Stimulated activated CD4-positive, alpha-beta T cell treated with anti-CD3 and anti-CD28 coated beads, Interleukin-1b, Interleukin-23, amount 100 ng/mL, for 48 hours (primary cell): ENCODE data around the gene MST1R.
"Not testable (repeated sequence)": the region's sequence is repeated elsewhere in the genome, so short reads cannot be mapped to it uniquely, and the experiment has no call there.

Experiments
- DNase-seq: peaks from one replicate; pipeline ENCODE4 v3.0.0-alpha.2; 2020

MST1R gene

DNA sequence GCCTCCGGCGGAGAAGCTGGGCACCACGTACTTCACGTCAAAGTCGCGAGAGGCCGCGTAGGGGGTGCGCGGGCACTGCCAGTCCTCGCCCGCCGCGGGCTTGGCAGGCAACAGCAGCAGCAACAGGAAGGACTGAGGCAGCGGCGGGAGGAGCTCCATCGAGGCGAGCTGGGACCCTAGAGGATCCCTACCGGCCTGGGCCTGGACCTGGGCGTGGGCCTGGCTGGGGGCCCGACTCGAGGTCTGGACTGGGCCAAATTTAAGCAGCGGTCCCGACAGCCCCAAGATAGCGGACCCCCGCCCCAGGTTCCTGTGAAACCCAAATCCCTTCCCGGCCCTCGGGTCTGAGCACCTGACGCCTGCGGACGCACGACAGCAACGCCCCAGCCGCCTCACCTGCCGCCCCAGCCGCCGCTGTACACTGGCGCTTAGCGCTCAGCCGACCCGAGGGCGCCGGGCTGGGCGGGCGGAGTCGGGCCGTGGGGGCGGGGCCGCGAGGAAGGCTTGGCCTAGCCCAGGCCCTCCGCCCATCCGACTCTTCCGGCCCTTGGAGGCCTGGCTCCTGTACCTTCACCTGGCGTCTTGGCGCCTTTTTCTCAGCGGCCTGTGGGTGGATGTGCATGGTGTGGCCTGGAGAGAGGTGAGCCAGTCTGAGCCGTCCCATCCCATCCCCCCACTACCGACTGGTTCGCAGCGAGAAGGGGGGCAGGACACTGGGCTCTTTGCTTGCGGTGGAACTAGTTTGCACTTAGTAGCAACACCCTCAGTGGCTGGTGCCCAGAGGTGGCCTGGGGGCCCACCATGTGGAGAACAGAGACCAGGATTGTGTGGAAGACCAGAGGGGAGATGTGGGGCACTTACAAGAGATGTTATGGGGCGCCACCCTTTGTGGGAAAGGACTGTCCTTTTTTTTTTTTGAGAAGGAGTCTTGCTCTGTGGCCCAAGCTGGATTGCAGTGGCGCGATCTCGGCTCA lies at the start of gene MST1R:
MST1R (minus strand) TSS at position 423 of the 974 bp plus-strand sequence; CDS start at position 159, 264 bp downstream.
- peak; percentile 87 for DNase-seq

DNA sequence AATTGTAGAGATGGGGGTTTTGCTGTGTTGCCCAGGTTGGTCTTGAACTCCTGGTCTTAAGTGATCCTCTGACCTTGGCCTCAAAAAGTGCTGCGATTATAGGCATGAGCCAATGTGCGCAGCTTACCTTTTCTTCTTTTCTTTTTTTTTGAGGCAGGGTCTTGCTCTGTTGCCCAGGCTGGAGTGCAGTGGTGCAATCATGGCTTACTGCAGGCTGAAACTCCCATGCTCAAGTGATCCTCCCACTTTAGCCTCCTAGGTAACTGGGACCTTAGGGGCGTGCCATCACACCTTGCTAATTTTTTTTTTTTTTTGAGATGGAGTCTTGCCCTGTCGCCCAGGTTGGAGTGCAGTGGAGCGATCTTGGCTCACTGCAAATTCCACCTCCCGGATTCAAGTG lies 49.3 kb upstream of the MST1R start:
- no peak for DNase-seq

DNA sequence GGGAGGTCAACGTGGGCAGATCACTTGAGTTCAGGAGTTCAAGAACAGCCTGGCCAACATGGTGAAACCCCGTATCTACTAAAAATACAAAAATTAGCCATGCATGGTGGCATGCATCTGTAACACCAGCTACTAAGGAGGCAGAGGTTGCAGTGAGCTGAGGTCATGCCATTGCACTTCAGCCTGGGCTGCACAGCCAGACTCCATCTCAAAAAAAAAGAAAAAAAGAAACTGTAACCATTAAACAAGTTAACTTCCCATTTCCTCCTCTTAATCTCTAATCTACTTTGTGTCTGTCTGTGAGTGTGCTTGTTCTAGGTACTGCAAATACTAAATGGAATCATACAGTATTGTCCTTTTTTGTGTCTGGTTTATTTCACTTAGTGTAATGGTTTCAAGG lies 39.0 kb upstream of the MST1R start:
- no peak for DNase-seq

DNA sequence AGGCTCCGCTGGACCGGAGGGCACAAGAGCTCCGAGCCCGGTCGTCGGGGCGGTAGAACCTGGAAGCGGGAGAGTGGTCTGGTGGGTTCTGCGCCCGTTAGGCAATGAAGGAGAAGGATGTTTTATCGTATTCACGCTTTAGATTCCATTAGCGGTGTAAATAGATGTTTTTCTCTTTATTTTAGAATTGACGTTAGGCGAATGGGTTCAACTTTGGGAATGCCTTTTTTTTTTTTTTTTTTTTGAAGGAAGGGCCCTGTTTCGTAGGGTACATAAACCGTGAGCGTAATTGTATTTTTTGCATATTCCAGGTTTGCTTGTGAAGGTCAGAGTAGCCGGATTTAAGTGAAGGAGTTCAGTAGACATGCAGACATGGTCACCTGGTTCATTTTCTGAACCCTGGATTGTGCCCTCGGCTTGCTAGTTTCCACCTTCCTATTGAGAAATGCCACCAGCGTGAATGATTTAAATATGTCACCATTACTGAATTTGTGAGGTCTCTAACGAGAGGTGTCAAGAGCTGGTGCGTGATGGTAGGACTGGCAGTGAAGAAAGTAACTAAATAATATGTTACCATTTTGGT lies 37.1 kb upstream of the MST1R start:
- no peak for DNase-seq

DNA sequence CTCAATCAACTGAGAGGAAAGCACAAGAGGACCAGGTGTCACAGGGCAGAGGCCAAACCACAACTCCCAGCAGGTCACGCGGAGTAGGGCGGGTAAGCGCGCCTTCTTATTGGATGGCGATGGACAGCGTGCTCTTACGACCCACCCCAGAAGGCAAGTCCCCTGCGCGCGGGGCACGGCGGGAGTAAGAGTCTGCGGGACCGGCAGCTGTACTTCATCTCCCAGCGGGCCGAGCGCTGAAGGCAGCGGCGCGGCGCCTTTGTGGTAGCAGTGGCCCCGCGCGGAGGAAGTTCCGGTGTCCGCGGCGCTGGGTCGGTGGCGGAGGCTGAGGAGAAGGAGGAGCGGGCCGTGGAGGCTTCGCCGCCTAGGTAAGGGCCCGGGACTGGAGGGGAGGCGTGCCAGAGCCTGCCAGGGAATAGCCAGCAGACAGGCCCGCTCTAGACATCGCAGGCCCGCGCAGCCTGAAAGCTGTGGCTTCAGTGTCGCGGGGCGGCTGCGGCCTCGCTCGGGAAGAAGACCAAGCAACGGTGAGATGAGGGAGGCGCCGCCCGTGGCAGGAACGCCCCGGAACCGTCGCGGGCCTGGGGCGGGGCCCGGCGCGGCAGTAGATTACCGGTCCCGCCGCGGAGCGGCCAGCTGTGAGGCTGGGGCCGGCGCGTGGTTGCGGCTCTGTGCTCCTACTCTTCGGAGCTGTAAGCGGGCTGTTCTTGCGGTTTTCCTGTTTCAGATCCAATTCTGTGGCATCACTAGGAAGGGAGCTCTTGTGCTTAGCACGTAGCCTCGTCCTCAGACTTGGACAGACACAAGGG lies 36.4 kb upstream of the MST1R start, which contains the start of gene RBM6:
RBM6 (plus strand) TSS at position 293 of the 809 bp plus-strand sequence. CDS start 22,492 bp downstream, outside the sequence.
- DNase-seq: peak; percentile 97

- DNase-seq: no peak
Measured at GRCh38 chr3:49937090-49937489, 33.4 kb upstream of the MST1R start.

- DNase-seq: not testable (repeated sequence)
Measured at GRCh38 chr3:49932281-49932680, 28.6 kb upstream of the MST1R start.

- no peak for DNase-seq
Measured at GRCh38 chr3:49930922-49931321, 27.2 kb upstream of the MST1R start.

- DNase-seq: no peak
Measured at GRCh38 chr3:49930168-49930690, 26.6 kb upstream of the MST1R start.

DNA sequence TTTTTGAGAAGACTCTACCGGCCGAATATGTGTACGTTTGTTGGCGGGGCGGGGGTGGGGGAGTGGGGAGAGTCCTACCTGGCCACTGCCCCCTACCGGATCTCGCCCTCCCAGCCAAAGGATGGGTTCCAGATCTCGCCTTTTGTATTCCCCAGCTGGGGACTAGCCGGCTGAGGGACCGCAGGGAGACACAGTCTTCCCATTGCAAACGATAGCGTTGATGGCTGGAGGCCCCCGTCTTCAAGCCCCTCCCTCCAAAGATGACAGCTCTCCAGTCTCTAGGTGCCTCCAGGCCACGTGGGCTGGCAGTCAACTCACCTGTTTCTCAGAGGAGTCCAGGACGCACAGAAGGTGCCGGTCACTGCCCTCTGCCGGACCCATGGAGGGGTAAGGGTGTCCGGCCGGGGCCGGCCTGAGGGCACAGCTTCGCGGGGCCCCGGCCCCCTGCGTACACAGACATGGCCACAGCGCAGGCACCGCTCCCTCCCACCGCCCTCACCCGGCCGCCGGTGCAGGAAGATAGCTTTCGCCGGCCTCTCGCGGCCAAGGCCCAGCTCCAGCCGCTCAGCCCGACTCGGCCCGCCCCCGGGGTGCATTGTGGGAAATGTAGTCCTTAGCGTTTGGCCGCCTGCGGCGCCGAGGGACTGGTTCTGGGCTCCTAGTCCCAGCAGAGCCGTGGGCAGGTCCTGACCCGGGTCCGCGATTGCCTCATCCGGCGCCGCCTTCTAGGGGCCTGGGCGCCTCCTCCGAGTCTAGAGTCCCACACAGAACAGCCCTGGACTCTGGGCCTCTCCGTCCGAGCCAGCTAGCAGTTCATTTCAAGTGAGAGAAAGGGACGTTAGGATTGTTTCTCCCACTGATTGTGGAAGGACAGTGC lies 25.9 kb upstream of the MST1R start, which contains the start of gene MON1A:
MON1A (minus strand) TSS at position 521 of the 877 bp plus-strand sequence. CDS start 16,465 bp downstream, outside the sequence.
- DNase-seq: peak; percentile 86

GRCh38 chr3:49928481-49929017 lies 24.9 kb upstream of the MST1R start:
- DNase-seq: no peak

GRCh38 chr3:49927798-49928197 lies 24.1 kb upstream of the MST1R start:
- DNase-seq: no peak

GRCh38 chr3:49926117-49926728 lies 22.6 kb upstream of the MST1R start:
- DNase-seq: no peak

- DNase-seq: no peak
Measured at GRCh38 chr3:49925485-49925884, 21.8 kb upstream of the MST1R start.

DNA sequence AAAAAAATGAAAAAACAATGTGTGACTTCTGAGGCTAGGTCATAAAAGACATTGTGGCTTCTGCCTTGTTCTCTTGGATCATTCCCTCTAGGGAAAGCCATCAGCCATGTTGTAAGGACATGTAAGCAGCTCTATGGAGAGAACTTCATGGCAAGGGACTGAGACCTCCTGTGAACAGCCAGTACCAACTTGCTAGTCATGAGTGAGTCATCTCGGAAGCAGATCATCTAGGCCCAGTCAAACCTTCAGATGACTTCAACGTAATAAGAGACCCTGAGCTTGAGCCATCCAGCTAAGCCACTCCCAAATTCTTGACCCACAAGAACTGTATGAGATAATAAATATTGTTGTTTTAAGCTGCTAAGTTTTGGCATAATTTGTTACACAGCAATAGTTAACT lies 21.0 kb upstream of the MST1R start:
- DNase-seq: no peak

- not testable (repeated sequence) for DNase-seq
Measured at GRCh38 chr3:49917806-49918590, 14.3 kb upstream of the MST1R start.

DNA sequence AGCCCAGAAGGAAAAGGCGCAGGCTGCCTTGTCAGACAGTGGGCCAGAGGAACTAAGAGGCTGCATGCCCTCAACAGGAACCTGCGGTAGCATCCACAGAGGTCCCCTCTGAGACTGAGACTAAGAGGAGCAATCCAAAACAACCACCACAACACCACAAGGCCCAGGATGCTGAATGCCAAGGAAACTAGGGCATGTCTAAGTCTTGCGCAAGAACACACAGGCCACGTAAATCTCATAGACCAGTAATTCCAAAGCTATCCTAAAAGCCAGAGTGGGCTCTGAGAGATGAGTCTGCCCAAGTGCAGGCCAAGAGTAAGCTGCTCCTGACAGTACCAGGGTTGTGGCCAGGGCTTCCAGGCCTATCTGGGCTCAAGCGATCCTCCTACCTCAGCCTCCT lies 13.0 kb upstream of the MST1R start:
- no peak for DNase-seq

- no peak for DNase-seq
Measured at GRCh38 chr3:49914906-49915305, 11.2 kb upstream of the MST1R start.

DNA sequence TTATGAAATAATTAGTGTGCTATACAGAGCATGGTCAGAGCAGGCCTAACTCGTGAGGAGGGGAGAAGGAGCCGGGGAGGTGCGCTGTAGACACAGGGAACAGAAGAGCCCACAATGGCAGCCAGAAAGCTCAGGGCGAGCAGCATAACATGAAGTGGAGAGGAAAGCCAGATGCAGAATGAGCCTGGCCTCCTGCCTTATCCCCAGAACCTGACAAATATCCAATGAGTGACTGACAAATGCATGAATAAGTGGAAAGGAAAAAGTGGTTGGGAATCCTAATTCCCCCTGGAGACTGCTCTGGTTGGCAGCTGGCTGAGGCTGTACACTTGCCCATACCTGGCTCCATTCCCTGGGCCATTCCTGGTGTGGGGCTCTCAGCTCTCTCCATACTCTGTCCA lies 9.2 kb upstream of the MST1R start:
- no peak for DNase-seq

- no peak for DNase-seq
Measured at GRCh38 chr3:49911611-49912010, 7.9 kb upstream of the MST1R start.
